Fibroblast of mammary gland (primary cell): ENCODE results near the gene TRIM61.
A peak's percentile ranks its signal among the peaks of the same experiment; 100 is the strongest.
"Not testable (repeated sequence)": the region's sequence is repeated elsewhere in the genome, so short reads cannot be mapped to it uniquely, and the experiment has no call there.

Experiments used
- DNase-seq: peaks from one replicate; pipeline ENCODE4 v3.0.0-alpha.2; 2010; ENCODE audit warnings: low read depth
- H3K4me3 ChIP-seq: 2 replicates; pipeline ENCODE4 v1.5.1; 2011; ENCODE audit warnings: low read depth, mild to moderate bottlenecking, low read length, moderate library complexity; ENCODE audit not compliant: control insufficient read depth
- TF ChIP-seq, protein P1 (sequence below): conservative IDR thresholded peaks from 2 replicates; pipeline ENCODE4 v1.5.1; 2011; ENCODE audit warnings: low read depth, low read length, inconsistent platforms; ENCODE audit not compliant: control insufficient read depth, insufficient read depth

Gene TRIM61

DNA sequence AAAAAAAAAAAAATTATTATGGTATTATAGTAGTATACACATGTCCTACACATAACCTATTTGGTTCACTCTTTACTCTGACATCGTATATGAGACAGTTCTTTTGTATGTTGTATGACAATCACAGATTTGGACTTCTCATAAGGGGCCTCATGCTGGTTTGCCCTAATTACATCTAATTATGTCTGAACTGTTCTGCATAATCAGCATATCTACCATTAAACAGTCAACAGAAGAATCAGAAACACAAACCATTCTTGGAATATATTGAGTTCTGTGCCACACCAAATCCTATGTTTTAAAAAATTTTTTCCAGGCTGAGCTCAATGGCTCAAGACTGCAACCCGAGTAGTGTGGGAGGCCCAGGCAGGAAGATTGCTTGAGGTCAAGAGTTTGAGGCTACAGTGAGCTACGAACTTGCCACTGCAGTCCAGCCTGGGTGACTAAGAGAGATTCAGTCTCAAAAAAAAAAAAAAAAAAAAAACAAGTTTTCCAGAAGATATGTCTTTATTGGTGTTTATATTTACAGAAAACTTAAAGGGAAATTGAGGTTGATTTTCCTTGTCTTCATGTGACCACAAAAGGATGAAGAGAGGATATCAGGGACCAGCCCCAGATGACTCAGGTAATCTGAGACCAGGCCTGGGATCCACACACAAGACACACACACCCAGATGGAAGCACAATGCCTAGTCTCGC, 22.2 kb downstream of the TRIM61 start:
- DNase-seq: peak; percentile 49
- TF ChIP-seq, protein P1, sequence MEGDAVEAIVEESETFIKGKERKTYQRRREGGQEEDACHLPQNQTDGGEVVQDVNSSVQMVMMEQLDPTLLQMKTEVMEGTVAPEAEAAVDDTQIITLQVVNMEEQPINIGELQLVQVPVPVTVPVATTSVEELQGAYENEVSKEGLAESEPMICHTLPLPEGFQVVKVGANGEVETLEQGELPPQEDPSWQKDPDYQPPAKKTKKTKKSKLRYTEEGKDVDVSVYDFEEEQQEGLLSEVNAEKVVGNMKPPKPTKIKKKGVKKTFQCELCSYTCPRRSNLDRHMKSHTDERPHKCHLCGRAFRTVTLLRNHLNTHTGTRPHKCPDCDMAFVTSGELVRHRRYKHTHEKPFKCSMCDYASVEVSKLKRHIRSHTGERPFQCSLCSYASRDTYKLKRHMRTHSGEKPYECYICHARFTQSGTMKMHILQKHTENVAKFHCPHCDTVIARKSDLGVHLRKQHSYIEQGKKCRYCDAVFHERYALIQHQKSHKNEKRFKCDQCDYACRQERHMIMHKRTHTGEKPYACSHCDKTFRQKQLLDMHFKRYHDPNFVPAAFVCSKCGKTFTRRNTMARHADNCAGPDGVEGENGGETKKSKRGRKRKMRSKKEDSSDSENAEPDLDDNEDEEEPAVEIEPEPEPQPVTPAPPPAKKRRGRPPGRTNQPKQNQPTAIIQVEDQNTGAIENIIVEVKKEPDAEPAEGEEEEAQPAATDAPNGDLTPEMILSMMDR: no peak
- no peak overlapping the region for H3K4me3 ChIP-seq

- H3K4me3 ChIP-seq: no peak overlapping the region
- no peak for DNase-seq
- TF ChIP-seq, protein P1: no peak
These were observed 24.9 kb downstream of the TRIM61 start for GRCh38 chr4:164952551-164952950.

DNA sequence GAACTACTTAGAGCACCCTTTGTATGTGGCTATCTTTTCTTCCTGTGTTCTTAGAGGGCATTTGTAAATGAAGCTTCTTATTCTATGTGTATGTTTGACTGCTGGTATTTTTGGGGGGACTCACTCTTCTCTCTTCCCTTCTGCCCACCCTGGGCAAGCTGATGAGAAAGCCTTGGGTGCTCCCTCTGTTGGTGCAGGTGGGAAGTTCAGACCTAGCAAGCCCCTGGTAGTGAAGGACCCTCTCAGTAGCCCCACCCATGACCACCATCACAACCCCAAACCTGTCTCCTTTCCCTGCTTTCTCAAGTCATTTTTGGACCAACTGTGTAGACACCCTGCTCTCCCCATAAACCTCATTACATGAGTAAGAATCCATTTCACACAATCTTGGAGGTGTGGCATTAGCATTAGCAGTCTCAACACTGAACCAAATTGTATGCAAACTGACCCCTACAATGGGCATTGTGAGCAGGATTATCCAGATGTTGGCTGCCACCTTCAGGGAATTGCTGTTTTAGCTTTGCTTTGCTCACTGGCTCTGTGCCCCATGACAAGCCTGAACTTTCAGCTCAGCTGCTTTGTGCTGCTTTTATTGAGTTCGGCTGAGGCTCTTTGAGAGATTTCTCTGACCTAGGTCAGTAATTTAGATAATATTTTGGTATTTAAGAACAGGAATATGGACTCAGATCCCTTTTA, 27.9 kb downstream of the TRIM61 start:
- TF ChIP-seq, protein P1: peak; percentile 35
- H3K4me3 ChIP-seq: no peak overlapping the region
- peak; percentile 50 for DNase-seq

DNA sequence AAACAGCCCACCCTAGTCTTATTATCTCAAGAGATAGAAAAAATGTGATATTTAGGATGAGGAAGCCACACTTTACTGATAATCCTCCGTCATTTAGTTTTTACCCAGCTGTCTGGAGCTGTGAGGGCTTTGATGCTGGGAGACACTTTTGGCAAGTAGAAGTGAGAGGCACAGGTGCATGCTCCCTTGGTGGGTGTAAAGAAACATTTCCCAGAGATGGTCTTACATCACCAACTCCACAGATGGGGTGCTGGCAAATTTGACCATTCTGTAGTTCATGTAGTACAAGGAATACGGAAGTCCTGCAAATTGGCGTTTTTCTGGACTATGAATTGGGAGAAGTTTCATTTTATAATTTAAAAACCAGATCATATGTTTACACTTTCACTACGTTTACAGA, 28.5 kb downstream of the TRIM61 start:
- no peak for DNase-seq
- no peak overlapping the region for H3K4me3 ChIP-seq
- TF ChIP-seq, protein P1: no peak

DNA sequence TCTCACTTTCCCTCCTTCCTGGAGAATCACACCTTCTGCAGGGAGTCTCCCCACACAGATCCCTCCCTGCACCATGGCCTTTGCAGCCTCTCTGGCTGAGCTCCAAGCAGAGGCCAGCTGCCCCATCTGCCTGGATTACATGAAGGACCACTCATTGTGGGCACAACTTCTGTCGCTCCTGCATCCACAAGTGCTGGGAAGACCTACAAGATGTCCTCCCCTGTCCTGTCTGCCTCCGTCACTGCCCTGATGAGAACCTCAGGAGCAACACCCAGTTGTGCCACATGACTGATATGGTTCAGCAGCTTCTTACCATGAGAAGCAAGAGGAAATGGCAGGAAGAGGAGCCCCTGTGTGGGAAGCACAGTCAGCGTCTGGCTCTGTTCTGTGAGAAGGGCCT, 29.5 kb downstream of the TRIM61 start:
- not testable (repeated sequence) for DNase-seq, H3K4me3 ChIP-seq

DNA sequence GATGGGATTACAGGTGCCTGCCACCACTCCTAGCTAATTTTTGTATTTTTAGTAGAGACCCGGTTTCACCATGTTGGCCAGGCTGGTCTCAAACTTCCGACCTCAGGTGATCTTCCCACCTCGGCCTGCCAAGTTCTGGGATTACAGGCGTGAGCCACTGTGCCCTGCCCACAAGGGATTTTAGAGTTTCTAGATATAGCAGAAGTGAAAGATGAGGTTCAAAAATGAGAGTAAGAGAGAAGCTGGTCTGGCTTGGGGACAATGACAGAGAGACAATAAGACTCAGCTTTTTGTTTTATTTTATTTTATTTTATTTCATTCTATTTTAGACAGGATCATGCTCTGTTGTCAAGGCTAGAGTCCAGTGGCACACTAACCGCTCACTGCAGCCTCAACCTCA, 30.6 kb downstream of the TRIM61 start:
- no peak overlapping the region for H3K4me3 ChIP-seq
- TF ChIP-seq, protein P1: no peak
- DNase-seq: no peak

DNA sequence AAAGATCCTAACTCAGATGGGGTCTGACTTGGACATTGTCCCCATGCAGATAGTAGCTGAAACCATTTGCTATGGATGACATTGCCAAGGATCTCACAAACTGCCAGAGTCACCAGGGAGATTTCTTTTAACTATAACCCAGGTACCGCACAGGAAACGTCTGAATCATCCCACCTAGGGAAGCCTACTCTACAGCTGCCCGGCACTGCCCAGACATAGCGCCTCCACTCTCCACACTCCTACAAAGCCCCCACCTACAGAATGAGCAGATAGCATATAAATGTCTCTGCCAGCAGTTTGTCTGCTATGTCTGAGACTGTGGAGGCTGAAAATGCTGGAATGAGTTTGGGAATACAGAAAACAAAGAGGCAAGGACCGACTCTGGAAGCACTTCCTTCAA, 32.3 kb downstream of the TRIM61 start:
- no peak for DNase-seq
- TF ChIP-seq, protein P1: no peak

More for the DNA sequence above, 32.3 kb downstream of the TRIM61 start:
- no peak overlapping the region for H3K4me3 ChIP-seq
